Stimulated activated CD4-positive, alpha-beta T cell treated with anti-CD3 and anti-CD28 coated beads, Interleukin-15, amount 100 ng/mL, for 48 hours (primary cell): ENCODE results near the gene PSORS1C1.

Experiments used
- DNase-seq, 2 donors: peaks; one replicate each; pipeline ENCODE4 v3.0.0-alpha.2; 2020; ENCODE audit warnings: low read depth in 2 of 2

Gene PSORS1C1

GRCh38 chr6:31096215-31096614 is 18.4 kb upstream of the PSORS1C1 start:
- DNase-seq, result no peak

- DNase-seq, result no peak
These were observed 17.9 kb upstream of the PSORS1C1 start for GRCh38 chr6:31096656-31097055.

GRCh38 chr6:31098449-31098938 is 16.1 kb upstream of the PSORS1C1 start:
- no peak for DNase-seq

- no peak for DNase-seq
These were observed 11.5 kb upstream of the PSORS1C1 start for GRCh38 chr6:31103136-31103535.

- no peak for DNase-seq
These were observed 7.5 kb upstream of the PSORS1C1 start for GRCh38 chr6:31107052-31107451.

GRCh38 chr6:31110825-31111582 is 3.6 kb upstream of the PSORS1C1 start:
- DNase-seq, result no peak

GRCh38 chr6:31111712-31112111 is 2.9 kb upstream of the PSORS1C1 start:
- no peak for DNase-seq

GRCh38 chr6:31112478-31112877 is 2.1 kb upstream of the PSORS1C1 start, which contains the start of gene C6orf15:
Gene C6orf15 (minus strand): TSS chr6:31112575. CDS start chr6:31112555, 20 bp downstream.
- no peak for DNase-seq

GRCh38 chr6:31113861-31114540 is 599 bp upstream of the PSORS1C1 start:
- DNase-seq, result no peak

- no peak for DNase-seq
These were observed 610 bp downstream of the PSORS1C1 start for GRCh38 chr6:31114970-31115849.

- DNase-seq, result no peak
These were observed 1.5 kb downstream of the PSORS1C1 start for GRCh38 chr6:31115941-31116560.

GRCh38 chr6:31116661-31117385 is 2.2 kb downstream of the PSORS1C1 start:
- no peak for DNase-seq

GRCh38 chr6:31118178-31118577 is 3.6 kb downstream of the PSORS1C1 start:
- DNase-seq, result no peak

GRCh38 chr6:31120151-31120915 is 5.7 kb downstream of the PSORS1C1 start, which contains the start of gene CDSN:
Gene CDSN (minus strand): TSS chr6:31120446. CDS start chr6:31120419, 27 bp downstream.
- no peak for DNase-seq

GRCh38 chr6:31121131-31121790 is 6.7 kb downstream of the PSORS1C1 start:
- DNase-seq, result no peak

GRCh38 chr6:31122791-31123706 is 8.4 kb downstream of the PSORS1C1 start:
- DNase-seq, result no peak

GRCh38 chr6:31125162-31125561 is 10.6 kb downstream of the PSORS1C1 start:
- no peak for DNase-seq

GRCh38 chr6:31125586-31126363 is 11.2 kb downstream of the PSORS1C1 start:
- DNase-seq, result no peak
